Measurements from ENCODE around the gene UNC119B. TPM values are rescaled to one million over a fixed set of nuclear protein-coding genes. Genes with fewer than 3 reads are reported as not detected.

The UNC119B gene
- total RNA-seq, 1 experiment from 2014 or later: 33.8 TPM

- ATAC-seq: no peak
- intact Hi-C loops (cut with micrococcal nuclease): no loop called here
Measured at GRCh38 chr12:120738252-120739030, 28.2 kb downstream of the UNC119B start.

More at GRCh38 chr12:120738252-120739030, 28.2 kb downstream of the UNC119B start:
- ChIA-PET POLR2A (no interaction called here), RAD21 (ENCODE audit: low non-redundant PET in 1 of 2, low total read pairs in 2 of 2, uncharacterized antibody in 2 of 2, unreplicated experiment in 2 of 2) (no interaction called here), CTCF (no interaction called here)
- Histone ChIP-seq H3K27ac (ENCODE audit: low read depth, low read length) (no peak overlapping the region), H2AFZ (ENCODE audit: low read depth, low read length, poor library complexity, severe bottlenecking) (no peak overlapping the region), H3K4me1 (ENCODE audit: control insufficient read depth in 1 of 2, insufficient read depth in 2 of 2, low read length in 2 of 2) (no peaks in the 10 kb centered on the region), H3K27me3 (ENCODE audit: insufficient read depth, low read length) (no peaks in the 10 kb centered on the region), H3K79me2 (ENCODE audit: insufficient read depth, low read length) (no peaks in the 10 kb centered on the region), H3K36me3 (ENCODE audit: control insufficient read depth in 1 of 2, insufficient read depth in 2 of 2, low read length in 2 of 2) (no peaks in the 10 kb centered on the region), H3K9ac (ENCODE audit: low read length) (no peak overlapping the region), H3K4me3 (replicated peaks in 1 of 2; ENCODE audit: low read depth in 1 of 2, low read length in 2 of 2) (no peak overlapping the region), H4K20me1 (ENCODE audit: insufficient read depth) (no peaks in the 10 kb centered on the region), H3K4me2 (ENCODE audit: low read length) (no peak overlapping the region), H3K9me2 (ENCODE audit: insufficient read depth) (no peaks in the 10 kb centered on the region), H3K9me3 (ENCODE audit: control insufficient read depth in 1 of 2, insufficient read depth in 1 of 2, low read depth in 1 of 2, low read length in 2 of 2) (no peaks in the 10 kb centered on the region)
- TF ChIP-seq, protein P1, sequence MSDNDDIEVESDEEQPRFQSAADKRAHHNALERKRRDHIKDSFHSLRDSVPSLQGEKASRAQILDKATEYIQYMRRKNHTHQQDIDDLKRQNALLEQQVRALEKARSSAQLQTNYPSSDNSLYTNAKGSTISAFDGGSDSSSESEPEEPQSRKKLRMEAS (IDR thresholded peaks at IDR 0.05): no peak
- no peak for TF ChIP-seq JUND (IDR thresholded peaks at IDR 0.05)
- TF ChIP-seq EZH2phosphoT487 (IDR thresholded peaks at IDR 0.05; ENCODE audit: borderline replicate concordance): no peak
- no peak for TF ChIP-seq SP1 (IDR thresholded peaks at IDR 0.05; ENCODE audit: low read depth)
- TF ChIP-seq CBX3 (IDR thresholded peaks at IDR 0.05; ENCODE audit: low read depth): no peak
- no peak for TF ChIP-seq ZBTB33 (IDR thresholded peaks at IDR 0.05; ENCODE audit: extremely low read depth, insufficient replicate concordance, low read length)
- no peak for TF ChIP-seq POLR2A (IDR thresholded peaks at IDR 0.05; ENCODE audit: borderline replicate concordance, extremely low read depth, insufficient read depth, insufficient read length)
- TF ChIP-seq EGR1 (IDR thresholded peaks at IDR 0.05; ENCODE audit: low read depth): no peak
- no peak for TF ChIP-seq POLR2AphosphoS5 (IDR thresholded peaks at IDR 0.05; ENCODE audit: low read depth, low read length)
- TF ChIP-seq CEBPB (IDR thresholded peaks at IDR 0.05; ENCODE audit: low read depth): no peak
- TF ChIP-seq, protein P2, sequence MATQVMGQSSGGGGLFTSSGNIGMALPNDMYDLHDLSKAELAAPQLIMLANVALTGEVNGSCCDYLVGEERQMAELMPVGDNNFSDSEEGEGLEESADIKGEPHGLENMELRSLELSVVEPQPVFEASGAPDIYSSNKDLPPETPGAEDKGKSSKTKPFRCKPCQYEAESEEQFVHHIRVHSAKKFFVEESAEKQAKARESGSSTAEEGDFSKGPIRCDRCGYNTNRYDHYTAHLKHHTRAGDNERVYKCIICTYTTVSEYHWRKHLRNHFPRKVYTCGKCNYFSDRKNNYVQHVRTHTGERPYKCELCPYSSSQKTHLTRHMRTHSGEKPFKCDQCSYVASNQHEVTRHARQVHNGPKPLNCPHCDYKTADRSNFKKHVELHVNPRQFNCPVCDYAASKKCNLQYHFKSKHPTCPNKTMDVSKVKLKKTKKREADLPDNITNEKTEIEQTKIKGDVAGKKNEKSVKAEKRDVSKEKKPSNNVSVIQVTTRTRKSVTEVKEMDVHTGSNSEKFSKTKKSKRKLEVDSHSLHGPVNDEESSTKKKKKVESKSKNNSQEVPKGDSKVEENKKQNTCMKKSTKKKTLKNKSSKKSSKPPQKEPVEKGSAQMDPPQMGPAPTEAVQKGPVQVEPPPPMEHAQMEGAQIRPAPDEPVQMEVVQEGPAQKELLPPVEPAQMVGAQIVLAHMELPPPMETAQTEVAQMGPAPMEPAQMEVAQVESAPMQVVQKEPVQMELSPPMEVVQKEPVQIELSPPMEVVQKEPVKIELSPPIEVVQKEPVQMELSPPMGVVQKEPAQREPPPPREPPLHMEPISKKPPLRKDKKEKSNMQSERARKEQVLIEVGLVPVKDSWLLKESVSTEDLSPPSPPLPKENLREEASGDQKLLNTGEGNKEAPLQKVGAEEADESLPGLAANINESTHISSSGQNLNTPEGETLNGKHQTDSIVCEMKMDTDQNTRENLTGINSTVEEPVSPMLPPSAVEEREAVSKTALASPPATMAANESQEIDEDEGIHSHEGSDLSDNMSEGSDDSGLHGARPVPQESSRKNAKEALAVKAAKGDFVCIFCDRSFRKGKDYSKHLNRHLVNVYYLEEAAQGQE (IDR thresholded peaks at IDR 0.05; ENCODE audit: low read depth): no peak
- no peak for TF ChIP-seq TCF7L2 (IDR thresholded peaks at IDR 0.05; ENCODE audit: borderline replicate concordance, extremely low read depth, insufficient read depth, insufficient read length)
- no peak for TF ChIP-seq FOSL1 (IDR thresholded peaks at IDR 0.05; ENCODE audit: low read depth)
- no peak for TF ChIP-seq ELF1 (IDR thresholded peaks at IDR 0.05; ENCODE audit: borderline replicate concordance, low read depth)
- no peak for TF ChIP-seq SRF (IDR thresholded peaks at IDR 0.05; ENCODE audit: low read depth)
- no peak for TF ChIP-seq EZH2 (IDR thresholded peaks at IDR 0.05)
- TF ChIP-seq RAD21 (IDR thresholded peaks at IDR 0.05; ENCODE audit: low read depth): no peak
- TF ChIP-seq ZNF274 (IDR thresholded peaks at IDR 0.05; ENCODE audit: low read depth, low read length): no peak
- TF ChIP-seq YY1 (IDR thresholded peaks at IDR 0.05; ENCODE audit: extremely low read depth, insufficient replicate concordance, low read depth, low read length): no peak
- BruUV-seq (replicated peaks): no TSS peak
- no peak for DNase-seq (ENCODE audit: low read depth, low spot score)

Measured in HCT116 (cell line).